ENCODE data around the gene RUFY3.
"Not testable (repeated sequence)": the region's sequence is repeated elsewhere in the genome, so short reads cannot be mapped to it uniquely, and the experiment has no call there.

RUFY3 gene

GRCh38 chr4:70705183-70706043 lies 16.4 kb upstream of the RUFY3 start:
- peak; percentile 85 for DNase-seq (ENCODE audit: low spot score)

- DNase-seq (ENCODE audit: low spot score): no peak
These were observed 15.7 kb upstream of the RUFY3 start for GRCh38 chr4:70706044-70706461.

GRCh38 chr4:70706516-70706915 lies 15.2 kb upstream of the RUFY3 start:
- DNase-seq (ENCODE audit: low spot score): peak; percentile 38

- no peak for DNase-seq (ENCODE audit: low spot score)
These were observed 12.1 kb upstream of the RUFY3 start for GRCh38 chr4:70709611-70710205.

GRCh38 chr4:70711599-70711998 lies 10.2 kb upstream of the RUFY3 start:
- no peak for DNase-seq (ENCODE audit: low spot score)

- DNase-seq (ENCODE audit: low spot score): no peak
These were observed 9.6 kb upstream of the RUFY3 start for GRCh38 chr4:70712150-70712549.

- DNase-seq (ENCODE audit: low spot score): no peak
These were observed 8.9 kb upstream of the RUFY3 start for GRCh38 chr4:70712604-70713452.

- peak; percentile 46 for DNase-seq (ENCODE audit: low spot score)
These were observed 8.2 kb upstream of the RUFY3 start for GRCh38 chr4:70713453-70714078.

- DNase-seq (ENCODE audit: low spot score): peak; percentile 38
These were observed 7.5 kb upstream of the RUFY3 start for GRCh38 chr4:70714079-70714887.

- no peak for DNase-seq (ENCODE audit: low spot score)
These were observed 6.7 kb upstream of the RUFY3 start for GRCh38 chr4:70715097-70715496.

- DNase-seq (ENCODE audit: low spot score): no peak
These were observed 2.8 kb upstream of the RUFY3 start for GRCh38 chr4:70718811-70719604.

- no peak for DNase-seq (ENCODE audit: low spot score)
These were observed 531 bp downstream of the RUFY3 start for GRCh38 chr4:70722199-70722791.

- no peak for DNase-seq (ENCODE audit: low spot score)
These were observed 2.7 kb downstream of the RUFY3 start for GRCh38 chr4:70724463-70724862.

GRCh38 chr4:70725633-70726032 lies 3.9 kb downstream of the RUFY3 start:
- no peak for DNase-seq (ENCODE audit: low spot score)

GRCh38 chr4:70726515-70726914 lies 4.8 kb downstream of the RUFY3 start:
- DNase-seq (ENCODE audit: low spot score): not testable (repeated sequence)

GRCh38 chr4:70728091-70728490 lies 6.3 kb downstream of the RUFY3 start:
- DNase-seq (ENCODE audit: low spot score): no peak

GRCh38 chr4:70732878-70733277 lies 11.1 kb downstream of the RUFY3 start:
- not testable (repeated sequence) for DNase-seq (ENCODE audit: low spot score)

GRCh38 chr4:70734168-70734954 lies 12.6 kb downstream of the RUFY3 start:
- peak; percentile 93 for DNase-seq (ENCODE audit: low spot score)

GRCh38 chr4:70734971-70735370 lies 13.2 kb downstream of the RUFY3 start:
- DNase-seq (ENCODE audit: low spot score): peak; percentile 68

Data from NAMALWA (cell line).